HFF-Myc (cell line): Measurements from ENCODE around the gene SMAD7.
"Not testable (repeated sequence)": the region's sequence is repeated elsewhere in the genome, so short reads cannot be mapped to it uniquely, and the experiment has no call there.

Experiments
- DNase-seq: peaks from one replicate; pipeline ENCODE4 v3.0.0-alpha.2; 2011; ENCODE audit warnings: low read depth; ENCODE audit errors: extremely low read depth
- H3K4me3 ChIP-seq: replicated peaks from 2 replicates; pipeline ENCODE4 v1.5.1; 2011; ENCODE audit warnings: low read depth, mild to moderate bottlenecking, control low read depth, low read length
- CTCF ChIP-seq: IDR thresholded peaks from 2 replicates; pipeline ENCODE4 v1.5.1; 2012; ENCODE audit warnings: mild to moderate bottlenecking, low read depth, low read length, control low read depth; ENCODE audit errors: missing control alignments

The SMAD7 gene

GRCh38 chr18:48875942-48876511 is 74.7 kb downstream of the SMAD7 start:
- DNase-seq, result no peak
- H3K4me3 ChIP-seq, result no peak overlapping the region
- TF ChIP-seq CTCF, result no peak

GRCh38 chr18:48875314-48875941 is 75.3 kb downstream of the SMAD7 start:
- no peak for TF ChIP-seq CTCF
- no peak overlapping the region for H3K4me3 ChIP-seq
- DNase-seq, result no peak

GRCh38 chr18:48874701-48875162 is 76.0 kb downstream of the SMAD7 start:
- DNase-seq, result no peak
- H3K4me3 ChIP-seq, result no peak overlapping the region
- TF ChIP-seq CTCF, result no peak

GRCh38 chr18:48874233-48874632 is 76.5 kb downstream of the SMAD7 start:
- H3K4me3 ChIP-seq, result no peak overlapping the region
- no peak for DNase-seq
- TF ChIP-seq CTCF, result no peak

GRCh38 chr18:48872234-48873145 is 78.3 kb downstream of the SMAD7 start:
- no peak for DNase-seq
- TF ChIP-seq CTCF, result no peak
- no peak overlapping the region for H3K4me3 ChIP-seq

- no peak for TF ChIP-seq CTCF
- H3K4me3 ChIP-seq, result no peak overlapping the region
- no peak for DNase-seq
Observed at GRCh38 chr18:48871391-48872166, 79.2 kb downstream of the SMAD7 start.

GRCh38 chr18:48870926-48871325 is 79.8 kb downstream of the SMAD7 start:
- H3K4me3 ChIP-seq, DNase-seq: not testable (repeated sequence)
